Measurements from ENCODE around the gene CDKL1.

DNA sequence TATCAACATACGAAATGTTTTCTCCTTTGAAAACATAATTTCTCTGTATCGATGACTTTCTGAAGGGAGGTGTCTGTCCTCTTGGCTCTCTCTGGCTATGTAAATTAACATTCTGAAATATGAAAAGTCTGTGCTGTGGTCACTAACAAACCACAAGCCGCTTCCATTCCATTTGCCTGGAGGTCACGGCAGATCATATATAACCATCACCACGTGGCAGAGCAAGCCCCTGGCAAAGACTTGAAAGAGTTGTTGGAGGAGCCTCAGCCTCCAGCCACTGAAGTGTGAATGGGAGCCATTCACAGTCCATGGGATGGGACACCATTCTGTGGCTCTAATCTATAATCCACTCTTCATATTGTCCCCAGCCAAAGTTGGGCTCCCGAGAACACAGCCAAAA, 39.6 kb downstream of the CDKL1 start:
- TF ChIP-seq, protein P1, sequence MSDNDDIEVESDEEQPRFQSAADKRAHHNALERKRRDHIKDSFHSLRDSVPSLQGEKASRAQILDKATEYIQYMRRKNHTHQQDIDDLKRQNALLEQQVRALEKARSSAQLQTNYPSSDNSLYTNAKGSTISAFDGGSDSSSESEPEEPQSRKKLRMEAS (IDR thresholded peaks at IDR 0.05): no peak
- no peak for TF ChIP-seq POLR2AphosphoS2 (conservative IDR thresholded peaks at IDR 0.05; ENCODE audit: low read length)
- TF ChIP-seq, protein P2, sequence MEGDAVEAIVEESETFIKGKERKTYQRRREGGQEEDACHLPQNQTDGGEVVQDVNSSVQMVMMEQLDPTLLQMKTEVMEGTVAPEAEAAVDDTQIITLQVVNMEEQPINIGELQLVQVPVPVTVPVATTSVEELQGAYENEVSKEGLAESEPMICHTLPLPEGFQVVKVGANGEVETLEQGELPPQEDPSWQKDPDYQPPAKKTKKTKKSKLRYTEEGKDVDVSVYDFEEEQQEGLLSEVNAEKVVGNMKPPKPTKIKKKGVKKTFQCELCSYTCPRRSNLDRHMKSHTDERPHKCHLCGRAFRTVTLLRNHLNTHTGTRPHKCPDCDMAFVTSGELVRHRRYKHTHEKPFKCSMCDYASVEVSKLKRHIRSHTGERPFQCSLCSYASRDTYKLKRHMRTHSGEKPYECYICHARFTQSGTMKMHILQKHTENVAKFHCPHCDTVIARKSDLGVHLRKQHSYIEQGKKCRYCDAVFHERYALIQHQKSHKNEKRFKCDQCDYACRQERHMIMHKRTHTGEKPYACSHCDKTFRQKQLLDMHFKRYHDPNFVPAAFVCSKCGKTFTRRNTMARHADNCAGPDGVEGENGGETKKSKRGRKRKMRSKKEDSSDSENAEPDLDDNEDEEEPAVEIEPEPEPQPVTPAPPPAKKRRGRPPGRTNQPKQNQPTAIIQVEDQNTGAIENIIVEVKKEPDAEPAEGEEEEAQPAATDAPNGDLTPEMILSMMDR (IDR thresholded peaks at IDR 0.05): no peak
